GM21619 (cell line): ENCODE measurements around the gene CSK.
"Not testable (repeated sequence)": the region's sequence is repeated elsewhere in the genome, so short reads cannot be mapped to it uniquely, and the experiment has no call there.

ENCODE experiments used
- ATAC-seq: cut with Tn5 transposase; IDR thresholded peaks from one replicate; pipeline ENCODE4 v1.9.1; 2021; ENCODE audit not compliant: unreplicated experiment

CSK gene

DNA sequence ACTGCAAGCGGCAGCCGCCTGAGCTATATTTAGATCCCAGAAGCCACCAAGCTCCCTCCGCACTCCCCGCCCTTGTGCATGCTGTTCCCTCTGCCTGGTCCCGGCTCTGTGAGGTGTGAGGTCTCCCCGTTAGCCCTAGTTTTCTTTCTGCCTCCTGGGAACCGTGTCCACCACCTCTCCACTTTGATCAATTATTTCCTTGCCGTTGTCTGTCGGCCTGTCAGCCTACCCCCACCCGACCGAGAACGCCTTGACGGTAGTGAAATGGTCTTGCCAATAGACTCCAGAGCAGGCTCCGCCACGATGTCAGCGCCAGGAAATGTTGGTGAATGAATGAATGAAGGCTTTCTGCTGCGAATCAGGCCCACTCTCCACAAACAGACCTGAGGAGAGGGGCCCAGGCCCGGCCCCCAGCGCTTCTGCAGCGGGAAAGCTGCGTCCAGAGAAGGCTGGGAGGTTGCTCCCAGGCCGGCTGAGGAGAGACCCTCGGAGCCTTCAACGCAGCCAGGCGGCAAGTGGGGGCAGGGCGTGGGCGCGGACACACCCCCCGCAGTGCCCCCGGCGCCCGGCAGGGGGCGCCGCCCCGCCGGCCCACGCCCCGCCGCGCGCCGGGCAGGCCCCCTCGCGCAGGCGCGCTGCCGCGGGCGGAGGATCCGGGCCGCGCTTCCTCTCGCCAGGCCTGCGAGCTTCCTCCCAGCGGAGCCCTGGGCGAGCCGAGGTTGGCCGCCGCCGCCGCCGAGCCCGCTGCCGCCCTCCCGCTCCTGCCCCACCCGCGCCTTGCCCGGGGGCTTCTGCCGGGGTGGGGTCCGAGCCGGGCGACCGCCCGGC lies at the start of gene CSK:
Gene CSK, plus strand, starts transcription at position 650 of the 828 bp plus-strand sequence. CDS start 16,218 bp downstream, outside the sequence.
- ATAC-seq, result peak; percentile 21

DNA sequence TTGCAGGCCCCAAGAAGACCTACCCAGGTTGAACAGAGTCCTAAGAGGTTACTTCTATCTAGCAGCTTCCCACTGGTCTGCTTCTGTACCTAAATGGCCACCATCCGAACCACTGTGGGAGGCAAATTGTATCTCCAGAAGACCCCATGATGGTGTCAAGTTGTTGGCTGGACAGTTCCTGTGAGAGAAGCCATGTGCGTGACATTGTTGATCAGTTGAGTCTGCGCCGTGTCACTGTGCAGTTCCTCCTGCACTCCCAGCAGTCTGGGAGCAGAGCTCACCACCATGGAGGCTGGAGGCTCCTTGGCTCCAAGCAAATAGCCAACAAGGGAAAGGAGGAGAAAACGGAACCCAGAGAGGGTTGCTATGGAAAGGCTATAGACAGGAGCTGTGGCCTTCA lies 49.0 kb upstream of the CSK start:
- ATAC-seq, result no peak

DNA sequence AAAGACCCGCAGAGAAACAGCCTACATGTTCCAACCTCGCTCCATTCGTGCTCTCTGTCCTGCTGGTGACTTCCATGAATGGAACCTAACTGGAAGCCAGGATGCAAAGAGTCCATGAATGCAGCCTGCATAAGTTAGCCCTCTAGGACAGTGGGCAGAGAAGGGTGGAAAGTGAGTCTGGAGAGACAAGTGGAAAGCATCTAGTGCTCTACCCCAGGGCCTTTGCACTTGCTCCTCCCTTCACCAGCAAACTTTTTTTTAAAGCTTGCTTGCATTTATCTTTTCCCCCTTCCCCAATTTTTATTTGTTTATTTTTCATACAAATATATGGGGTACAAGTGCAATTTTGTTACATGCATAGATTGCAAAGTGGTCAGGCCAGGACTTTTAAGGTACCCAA lies 48.6 kb upstream of the CSK start:
- no peak for ATAC-seq

DNA sequence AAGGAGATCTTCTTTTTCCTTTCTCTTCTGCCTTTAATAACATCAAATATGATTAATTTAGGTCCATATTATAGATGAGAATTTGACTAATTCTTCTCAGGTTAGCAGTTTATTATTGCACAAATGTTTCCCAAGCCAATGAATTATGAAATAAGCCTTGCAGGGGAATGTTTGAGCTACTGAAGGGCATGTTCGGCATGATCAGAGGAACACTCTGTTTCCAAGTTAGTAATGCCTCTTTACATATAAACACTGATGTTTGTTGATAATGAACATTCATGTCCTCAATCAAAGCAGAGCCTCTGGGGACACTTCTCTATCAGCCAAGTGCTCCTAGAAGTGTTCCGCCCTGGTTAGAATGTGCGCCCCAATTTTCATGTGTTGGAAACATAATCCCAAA lies 46.6 kb upstream of the CSK start:
- ATAC-seq, result no peak

- not testable (repeated sequence) for ATAC-seq
Measured at GRCh38 chr15:74738239-74738638, 43.6 kb upstream of the CSK start.

- ATAC-seq, result no peak
Measured at GRCh38 chr15:74742422-74742821, 39.5 kb upstream of the CSK start.

GRCh38 chr15:74746389-74746788 lies 35.5 kb upstream of the CSK start:
- no peak for ATAC-seq

- no peak for ATAC-seq
Measured at GRCh38 chr15:74748322-74748946, 33.4 kb upstream of the CSK start, which contains the start of gene CYP1A2. Gene CYP1A2 (plus strand): TSS chr15:74748845. CDS start chr15:74749739, 894 bp downstream.

DNA sequence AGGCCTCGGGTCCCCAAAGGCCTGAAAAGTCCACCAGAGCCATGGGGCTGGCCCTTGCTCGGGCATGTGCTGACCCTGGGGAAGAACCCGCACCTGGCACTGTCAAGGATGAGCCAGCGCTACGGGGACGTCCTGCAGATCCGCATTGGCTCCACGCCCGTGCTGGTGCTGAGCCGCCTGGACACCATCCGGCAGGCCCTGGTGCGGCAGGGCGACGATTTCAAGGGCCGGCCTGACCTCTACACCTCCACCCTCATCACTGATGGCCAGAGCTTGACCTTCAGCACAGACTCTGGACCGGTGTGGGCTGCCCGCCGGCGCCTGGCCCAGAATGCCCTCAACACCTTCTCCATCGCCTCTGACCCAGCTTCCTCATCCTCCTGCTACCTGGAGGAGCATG lies 32.0 kb upstream of the CSK start:
- no peak for ATAC-seq

- no peak for ATAC-seq
Measured at GRCh38 chr15:74750751-74751150, 31.1 kb upstream of the CSK start.

GRCh38 chr15:74752011-74752410 lies 29.9 kb upstream of the CSK start:
- ATAC-seq, result no peak

- ATAC-seq, result no peak
Measured at GRCh38 chr15:74752531-74752930, 29.3 kb upstream of the CSK start.

- no peak for ATAC-seq
Measured at GRCh38 chr15:74754593-74755215, 27.2 kb upstream of the CSK start.

DNA sequence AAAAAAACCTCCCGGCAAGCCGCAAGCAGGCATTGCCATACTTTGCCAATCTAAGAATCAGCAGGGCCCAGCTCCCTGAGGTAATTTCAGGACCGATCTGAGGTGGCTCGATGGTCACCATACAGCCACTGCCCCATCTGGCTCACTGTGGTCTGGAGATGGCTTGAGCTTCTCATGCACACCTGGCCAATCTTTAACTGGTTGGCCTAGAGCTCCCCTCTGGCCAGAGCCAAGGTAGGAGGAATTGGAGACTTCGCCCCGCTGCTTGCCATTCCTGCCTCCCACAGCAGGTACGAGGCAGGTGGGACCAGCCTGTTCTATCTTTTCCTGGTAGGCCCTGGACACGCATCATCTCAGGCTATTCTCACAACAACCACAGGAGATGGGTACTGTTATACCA lies 23.1 kb upstream of the CSK start:
- no peak for ATAC-seq

GRCh38 chr15:74762791-74763150 lies 19.1 kb upstream of the CSK start:
- no peak for ATAC-seq

DNA sequence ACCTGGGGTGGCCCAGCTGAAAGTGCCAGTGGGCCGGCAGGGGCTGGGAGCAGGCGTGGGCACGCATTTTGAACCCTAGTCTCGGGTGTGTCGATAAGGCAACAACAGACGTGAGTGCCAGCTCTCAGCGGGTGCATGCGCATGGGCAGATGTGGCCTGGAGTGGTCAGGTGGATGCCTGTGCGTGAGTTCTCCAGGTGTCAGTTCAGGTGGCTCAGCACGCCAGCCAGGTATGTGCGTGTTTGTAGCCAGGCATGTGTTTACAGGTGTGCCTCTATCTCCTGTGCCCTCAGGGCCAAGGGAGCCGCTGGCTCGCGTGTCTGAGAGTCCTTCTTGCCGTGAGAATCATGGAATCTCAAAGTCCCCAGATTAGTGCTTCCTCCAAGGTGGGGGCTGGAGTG lies 18.5 kb upstream of the CSK start:
- ATAC-seq, result no peak

DNA sequence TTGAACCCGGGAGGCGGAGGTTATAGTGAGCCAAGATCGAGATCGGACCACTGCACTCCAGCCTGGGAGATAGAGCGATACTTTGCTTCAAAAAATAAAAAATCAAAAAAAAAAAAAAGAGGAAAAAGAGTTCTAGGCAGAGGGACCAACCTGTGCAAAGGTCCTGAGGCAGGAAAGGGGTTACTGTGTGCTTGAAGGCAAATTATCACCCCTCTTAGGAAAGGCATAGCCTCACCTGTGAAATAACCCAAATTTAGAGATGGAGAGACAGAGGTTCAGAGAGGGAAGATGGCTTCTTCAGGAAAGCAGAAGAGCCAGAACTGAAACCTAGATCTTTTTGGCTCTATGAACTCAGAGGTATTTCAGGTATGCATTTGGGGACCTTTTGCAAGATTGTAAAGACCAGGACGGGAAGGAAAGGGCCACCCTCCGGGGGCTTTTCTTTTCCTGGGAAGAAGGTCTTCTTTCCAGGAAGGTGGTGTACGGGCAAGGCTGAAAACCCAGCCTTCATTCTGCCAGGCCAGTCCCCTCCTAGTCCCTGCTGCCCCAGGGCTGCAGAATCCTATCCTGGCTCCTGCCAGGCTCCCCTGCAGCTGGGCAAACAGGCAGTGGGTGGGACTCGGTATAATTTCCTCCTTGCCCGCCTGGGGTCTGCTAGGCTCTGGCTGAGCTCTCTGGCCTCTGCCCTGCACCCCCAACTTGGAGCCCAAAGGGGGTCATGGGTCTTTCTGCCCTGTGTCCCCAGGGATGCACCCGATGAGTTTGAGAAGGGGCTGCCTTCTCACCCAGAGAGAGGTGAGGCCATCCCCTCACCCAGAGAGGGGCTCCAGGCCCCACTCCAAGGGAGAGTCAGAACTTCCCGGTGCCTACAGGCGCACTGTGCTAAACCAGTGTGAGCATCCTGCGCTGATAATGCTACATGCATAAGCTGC lies 14.4 kb upstream of the CSK start:
- no peak for ATAC-seq

- no peak for ATAC-seq
Measured at GRCh38 chr15:74768099-74768770, 13.6 kb upstream of the CSK start.

DNA sequence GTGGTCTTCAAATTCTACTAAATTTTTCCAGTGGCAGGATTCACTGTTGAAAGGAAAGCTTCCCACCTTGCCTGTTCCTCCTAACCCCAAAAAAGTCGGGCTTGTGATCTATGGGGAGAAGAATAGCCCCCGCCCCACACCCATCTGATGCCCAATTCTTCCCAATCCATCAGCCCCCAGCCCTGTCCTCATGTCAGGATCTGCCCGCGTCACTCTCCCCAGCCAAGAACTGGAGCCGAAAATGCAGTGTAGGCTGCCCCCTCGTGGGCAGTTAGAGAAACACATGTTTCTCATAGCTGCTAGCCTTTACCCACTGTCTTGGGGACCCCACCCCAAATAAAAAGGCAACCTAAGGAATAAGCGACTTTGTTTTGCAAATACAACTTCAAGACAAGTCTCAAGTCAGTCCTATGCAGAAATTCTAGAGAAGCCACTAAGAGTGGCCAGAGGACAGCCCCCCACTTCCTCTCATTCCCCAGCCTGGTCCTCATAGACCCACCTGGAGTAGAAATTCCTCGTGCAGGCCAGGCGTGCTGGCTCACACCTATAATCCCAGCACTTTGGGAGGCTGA lies 13.0 kb upstream of the CSK start:
- no peak for ATAC-seq

DNA sequence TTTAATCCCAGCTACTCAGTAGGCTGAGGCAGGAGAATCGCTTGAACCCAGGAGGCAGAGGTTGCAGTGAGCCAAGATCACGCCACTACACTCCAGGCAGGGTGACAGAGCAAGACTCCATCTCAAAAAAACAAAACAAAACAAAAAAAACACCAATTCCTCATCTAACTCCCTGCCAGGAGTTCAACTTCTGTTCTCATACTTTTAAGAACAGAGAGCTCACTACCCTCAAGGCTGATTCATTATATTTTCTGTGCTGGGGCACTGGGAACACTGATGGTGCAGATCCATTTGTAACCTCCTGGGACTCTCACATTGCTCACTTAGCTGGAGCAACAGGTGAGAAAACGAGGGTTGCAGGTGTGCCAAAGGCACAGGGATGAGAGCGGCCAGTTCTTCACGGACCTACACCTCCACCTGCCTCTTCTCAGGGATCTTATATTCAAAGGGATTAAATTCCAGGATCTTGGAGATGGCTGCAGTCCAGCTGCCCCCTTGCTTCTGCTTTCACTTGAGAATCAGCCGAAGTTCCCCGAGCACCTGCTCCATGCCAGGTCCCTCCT lies 12.3 kb upstream of the CSK start:
- no peak for ATAC-seq
